Ishikawa (cell line): ENCODE results near the gene KLHL25.
A peak's percentile ranks its signal among the peaks of the same experiment; 100 is the strongest.

Source experiments
- CEBPB ChIP-seq: IDR thresholded peaks from 2 replicates; pipeline ENCODE4 v1.6.1; 2012
- CREB1 ChIP-seq: IDR thresholded peaks from 2 replicates; pipeline ENCODE4 v1.6.1; 2012; ENCODE audit warnings: low read depth
- EGR1 ChIP-seq: IDR thresholded peaks from 2 replicates; pipeline ENCODE4 v1.6.1; 2012
- EP300 ChIP-seq: IDR thresholded peaks from 2 replicates; pipeline ENCODE4 v1.6.1; 2012; ENCODE audit warnings: borderline replicate concordance
- FOXM1 ChIP-seq: IDR thresholded peaks from 2 replicates; pipeline ENCODE4 v1.6.1; 2012; ENCODE audit warnings: low read depth, borderline replicate concordance
- NFIC ChIP-seq: IDR thresholded peaks from 2 replicates; pipeline ENCODE4 v1.6.1; 2012
- RAD21 ChIP-seq: IDR thresholded peaks from 2 replicates; pipeline ENCODE4 v1.6.1; 2012; ENCODE audit warnings: low read depth
- TAF1 ChIP-seq: IDR thresholded peaks from 2 replicates; pipeline ENCODE4 v1.6.1; 2012; ENCODE audit warnings: low read depth, mild to moderate bottlenecking
- TCF12 ChIP-seq: IDR thresholded peaks from 2 replicates; pipeline ENCODE4 v1.6.1; 2012; ENCODE audit warnings: low read depth
- TEAD4 ChIP-seq: IDR thresholded peaks from 2 replicates; pipeline ENCODE4 v1.6.1; 2012
- YY1 ChIP-seq: IDR thresholded peaks from 2 replicates; pipeline ENCODE4 v1.6.1; 2012; ENCODE audit warnings: low read depth
- ZBTB7A ChIP-seq: IDR thresholded peaks from 2 replicates; pipeline ENCODE4 v1.6.1; 2012; ENCODE audit warnings: low read depth
- TF ChIP-seq, protein P1 (sequence below): IDR thresholded peaks from 2 replicates; pipeline ENCODE4 v1.6.1; 2012
- TF ChIP-seq, protein P2 (sequence below): IDR thresholded peaks from 2 replicates; pipeline ENCODE4 v1.6.1; 2012; ENCODE audit warnings: low read depth, mild to moderate bottlenecking
- TF ChIP-seq, protein P3 (sequence below): IDR thresholded peaks from 2 replicates; pipeline ENCODE4 v1.6.1; 2012

Gene KLHL25

DNA sequence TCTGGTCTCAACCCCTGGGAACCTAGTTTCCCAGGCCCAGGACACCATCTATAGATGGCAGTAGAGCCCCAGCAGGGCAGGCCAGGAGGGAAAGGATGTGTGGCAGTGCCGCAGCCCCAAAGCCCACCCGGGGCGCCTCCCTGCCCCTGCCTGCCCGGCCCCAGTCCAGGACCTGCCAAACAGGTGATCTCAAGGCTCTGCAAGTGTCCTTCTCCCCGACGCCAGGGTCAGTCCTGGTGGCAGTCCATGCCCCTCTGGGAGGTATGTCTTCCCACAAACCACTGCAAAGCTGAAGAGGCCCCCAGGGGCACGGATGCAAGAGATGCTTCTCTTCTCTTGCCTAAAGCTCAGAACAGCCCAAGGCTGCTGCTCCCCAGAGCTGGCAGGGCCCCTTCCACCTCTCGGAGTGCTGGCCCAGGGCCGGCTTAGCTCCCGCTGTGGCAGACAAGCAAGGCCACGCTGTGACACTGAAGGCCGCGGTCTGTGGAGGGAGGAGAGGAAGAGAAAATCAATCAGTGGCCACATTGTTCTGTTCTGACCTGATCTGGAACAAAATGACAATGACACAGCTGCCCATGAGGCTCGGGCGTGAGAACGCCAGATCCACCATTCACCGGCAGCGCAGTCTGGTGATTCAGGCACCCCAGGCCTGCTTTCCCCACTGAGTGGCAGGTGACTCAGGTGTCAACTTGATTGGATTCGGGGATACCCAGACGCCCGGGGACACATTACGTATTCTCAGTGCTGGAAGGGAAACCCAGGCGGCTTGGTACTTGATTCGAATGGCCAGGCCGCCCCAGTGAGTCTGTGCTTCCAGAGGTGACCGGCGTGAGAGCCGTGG is 34.0 kb downstream of the KLHL25 start:
- TF ChIP-seq RAD21 (peak; percentile 62), NFIC (no peak)

DNA sequence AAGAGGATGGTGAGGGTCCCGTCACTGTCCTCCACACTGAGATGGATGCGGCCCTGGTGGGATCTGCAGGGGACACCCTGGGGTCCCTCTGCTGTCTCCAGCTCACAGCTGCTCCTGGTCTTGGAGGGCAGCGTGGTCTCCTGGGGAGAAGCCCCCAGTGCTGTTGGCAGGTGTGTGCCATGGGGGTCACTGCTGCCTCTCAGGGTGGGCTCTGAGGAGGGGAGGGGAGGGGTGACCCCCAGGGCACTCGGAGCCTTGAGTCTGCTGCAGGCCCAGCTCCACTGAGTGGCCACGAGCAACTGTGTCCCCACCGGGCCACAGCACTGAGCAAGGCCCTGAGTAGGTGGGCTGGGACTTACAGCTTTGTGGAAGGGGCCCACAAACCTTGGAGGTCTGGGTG is 34.7 kb downstream of the KLHL25 start:
- TF ChIP-seq FOXM1, result no peak
- TF ChIP-seq NFIC, result no peak
- TF ChIP-seq, protein P1, sequence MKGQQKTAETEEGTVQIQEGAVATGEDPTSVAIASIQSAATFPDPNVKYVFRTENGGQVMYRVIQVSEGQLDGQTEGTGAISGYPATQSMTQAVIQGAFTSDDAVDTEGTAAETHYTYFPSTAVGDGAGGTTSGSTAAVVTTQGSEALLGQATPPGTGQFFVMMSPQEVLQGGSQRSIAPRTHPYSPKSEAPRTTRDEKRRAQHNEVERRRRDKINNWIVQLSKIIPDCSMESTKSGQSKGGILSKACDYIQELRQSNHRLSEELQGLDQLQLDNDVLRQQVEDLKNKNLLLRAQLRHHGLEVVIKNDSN, result no peak
- no peak for TF ChIP-seq TEAD4
- TF ChIP-seq YY1, result no peak
- TF ChIP-seq TCF12, result no peak
- no peak for TF ChIP-seq CEBPB
- no peak for TF ChIP-seq RAD21
- no peak for TF ChIP-seq EGR1
- TF ChIP-seq ZBTB7A, result no peak
- TF ChIP-seq EP300, result no peak
- TF ChIP-seq, protein P2, sequence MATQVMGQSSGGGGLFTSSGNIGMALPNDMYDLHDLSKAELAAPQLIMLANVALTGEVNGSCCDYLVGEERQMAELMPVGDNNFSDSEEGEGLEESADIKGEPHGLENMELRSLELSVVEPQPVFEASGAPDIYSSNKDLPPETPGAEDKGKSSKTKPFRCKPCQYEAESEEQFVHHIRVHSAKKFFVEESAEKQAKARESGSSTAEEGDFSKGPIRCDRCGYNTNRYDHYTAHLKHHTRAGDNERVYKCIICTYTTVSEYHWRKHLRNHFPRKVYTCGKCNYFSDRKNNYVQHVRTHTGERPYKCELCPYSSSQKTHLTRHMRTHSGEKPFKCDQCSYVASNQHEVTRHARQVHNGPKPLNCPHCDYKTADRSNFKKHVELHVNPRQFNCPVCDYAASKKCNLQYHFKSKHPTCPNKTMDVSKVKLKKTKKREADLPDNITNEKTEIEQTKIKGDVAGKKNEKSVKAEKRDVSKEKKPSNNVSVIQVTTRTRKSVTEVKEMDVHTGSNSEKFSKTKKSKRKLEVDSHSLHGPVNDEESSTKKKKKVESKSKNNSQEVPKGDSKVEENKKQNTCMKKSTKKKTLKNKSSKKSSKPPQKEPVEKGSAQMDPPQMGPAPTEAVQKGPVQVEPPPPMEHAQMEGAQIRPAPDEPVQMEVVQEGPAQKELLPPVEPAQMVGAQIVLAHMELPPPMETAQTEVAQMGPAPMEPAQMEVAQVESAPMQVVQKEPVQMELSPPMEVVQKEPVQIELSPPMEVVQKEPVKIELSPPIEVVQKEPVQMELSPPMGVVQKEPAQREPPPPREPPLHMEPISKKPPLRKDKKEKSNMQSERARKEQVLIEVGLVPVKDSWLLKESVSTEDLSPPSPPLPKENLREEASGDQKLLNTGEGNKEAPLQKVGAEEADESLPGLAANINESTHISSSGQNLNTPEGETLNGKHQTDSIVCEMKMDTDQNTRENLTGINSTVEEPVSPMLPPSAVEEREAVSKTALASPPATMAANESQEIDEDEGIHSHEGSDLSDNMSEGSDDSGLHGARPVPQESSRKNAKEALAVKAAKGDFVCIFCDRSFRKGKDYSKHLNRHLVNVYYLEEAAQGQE, result no peak
- no peak for TF ChIP-seq TAF1
- TF ChIP-seq CREB1, result no peak
- TF ChIP-seq, protein P3, sequence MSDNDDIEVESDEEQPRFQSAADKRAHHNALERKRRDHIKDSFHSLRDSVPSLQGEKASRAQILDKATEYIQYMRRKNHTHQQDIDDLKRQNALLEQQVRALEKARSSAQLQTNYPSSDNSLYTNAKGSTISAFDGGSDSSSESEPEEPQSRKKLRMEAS, result no peak

DNA sequence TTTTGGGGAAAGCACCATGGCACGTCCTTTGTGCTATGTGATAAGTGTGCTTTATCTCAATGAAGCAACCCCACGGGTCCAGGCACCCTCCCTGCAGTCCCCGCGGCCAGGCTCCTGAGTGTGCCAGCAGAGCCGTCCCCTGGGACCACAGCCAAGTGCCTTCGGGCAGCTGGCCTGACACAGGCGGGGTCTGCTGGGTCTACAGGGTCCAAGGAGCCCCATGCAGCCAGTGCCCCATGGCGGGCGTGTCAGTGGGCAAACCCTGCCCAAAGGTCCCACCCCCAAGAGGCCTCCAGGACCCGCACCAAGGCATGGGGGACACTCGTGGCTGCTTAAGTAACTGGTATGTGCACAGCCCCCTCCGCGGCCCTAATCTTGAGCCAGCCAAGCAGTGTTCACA is 35.3 kb downstream of the KLHL25 start:
- TF ChIP-seq TCF12, result no peak
- TF ChIP-seq CREB1, result no peak
- TF ChIP-seq, protein P1, result no peak
- TF ChIP-seq ZBTB7A, result no peak
- no peak for TF ChIP-seq TAF1
- no peak for TF ChIP-seq FOXM1
- no peak for TF ChIP-seq NFIC
- TF ChIP-seq RAD21, result no peak

DNA sequence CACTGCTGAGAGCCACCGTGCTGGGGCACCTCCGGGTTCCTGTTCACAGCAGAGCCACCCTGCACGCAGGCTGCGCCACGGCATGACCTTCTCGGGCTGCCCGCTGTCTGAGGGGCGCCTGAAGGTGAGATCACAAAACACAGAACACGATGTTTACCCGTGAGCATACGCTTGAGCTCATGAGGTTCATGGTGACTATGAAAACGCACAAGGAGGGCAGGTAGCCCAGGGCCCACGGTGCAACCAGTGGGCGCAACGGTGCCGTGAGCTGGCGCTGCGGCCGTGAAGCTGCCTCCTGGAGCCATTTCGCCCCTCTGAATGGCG is 36.1 kb downstream of the KLHL25 start:
- TF ChIP-seq TCF12 (no peak), TEAD4 (no peak), CREB1 (no peak), CEBPB (no peak), NFIC (no peak), YY1 (no peak), RAD21 (no peak), EP300 (no peak), FOXM1 (no peak), EGR1 (no peak), ZBTB7A (no peak), TAF1 (no peak)
- TF ChIP-seq, protein P2, result no peak
- TF ChIP-seq, protein P3, result no peak
- TF ChIP-seq, protein P1, result no peak

DNA sequence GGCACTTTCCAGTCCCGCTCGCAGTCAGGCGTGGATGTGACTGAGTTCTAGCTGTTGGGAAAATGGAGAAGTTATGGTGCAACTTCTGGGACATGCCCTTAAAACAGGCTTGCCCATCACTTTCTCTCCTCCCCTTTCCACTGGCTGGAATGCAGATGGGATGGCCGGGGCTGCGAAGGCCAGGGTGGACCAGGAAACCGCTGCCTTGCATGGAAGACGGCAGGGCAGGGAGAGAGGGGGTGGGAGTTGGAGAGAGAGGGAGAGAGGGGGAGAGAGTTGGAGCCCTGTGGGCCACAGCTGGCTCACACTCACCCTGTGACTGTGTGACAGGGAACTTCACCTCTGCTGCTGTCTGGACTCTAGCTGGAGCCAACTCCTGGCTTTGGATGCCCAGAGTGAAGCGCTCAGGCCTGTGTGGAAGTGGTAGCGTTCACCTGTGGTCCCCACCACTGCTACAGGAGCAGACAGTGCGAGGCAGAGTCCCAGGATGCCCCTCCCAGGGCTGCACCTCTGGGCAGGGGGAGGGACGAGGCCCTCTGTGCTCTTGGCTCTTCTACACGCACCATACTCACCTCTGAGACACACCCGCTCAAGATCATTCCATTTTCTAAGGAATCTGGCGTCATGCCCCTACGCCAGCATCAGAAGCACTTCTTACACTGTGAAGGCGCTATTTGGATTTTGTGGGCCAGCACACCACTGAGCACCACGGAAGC is 36.6 kb downstream of the KLHL25 start:
- TF ChIP-seq CEBPB (no peak), ZBTB7A (no peak), TEAD4 (no peak), FOXM1 (no peak), TAF1 (no peak), RAD21 (no peak), CREB1 (no peak), TCF12 (no peak), YY1 (no peak), NFIC (no peak)
- TF ChIP-seq, protein P2, result no peak
- TF ChIP-seq, protein P3, result no peak
